Raji (cell line): ENCODE data around the gene GRM1.

Source experiments
- POLR2A ChIP-seq: IDR thresholded peaks from 2 replicates; pipeline ENCODE4 v1.6.1; 2011; ENCODE audit warnings: low read depth, low read length, control low read depth; ENCODE audit not compliant: insufficient read depth

The GRM1 gene

GRCh38 chr6:146310628-146311027, 281.8 kb downstream of the GRM1 start:
- TF ChIP-seq POLR2A: no peak

DNA sequence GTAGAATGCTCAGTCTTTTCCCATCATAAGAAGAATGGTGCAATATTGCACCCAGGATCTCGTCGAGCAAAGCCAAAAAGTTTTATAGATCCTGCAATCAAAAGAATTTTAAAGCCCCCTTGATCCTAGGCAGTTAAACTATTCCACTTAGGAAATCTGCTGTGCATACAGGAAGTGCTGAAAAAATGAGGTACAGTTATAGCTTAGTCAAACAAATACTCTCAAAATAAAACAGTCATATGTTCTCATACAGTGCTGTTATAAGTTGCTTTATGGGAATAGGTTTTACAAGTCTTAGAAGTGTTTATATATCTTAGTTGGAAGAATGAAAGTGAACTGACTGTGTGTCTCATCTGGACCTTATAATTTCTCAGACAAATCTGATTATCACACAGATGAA, 282.2 kb downstream of the GRM1 start:
- no peak for TF ChIP-seq POLR2A

GRCh38 chr6:146312608-146313007, 283.7 kb downstream of the GRM1 start:
- TF ChIP-seq POLR2A: no peak

DNA sequence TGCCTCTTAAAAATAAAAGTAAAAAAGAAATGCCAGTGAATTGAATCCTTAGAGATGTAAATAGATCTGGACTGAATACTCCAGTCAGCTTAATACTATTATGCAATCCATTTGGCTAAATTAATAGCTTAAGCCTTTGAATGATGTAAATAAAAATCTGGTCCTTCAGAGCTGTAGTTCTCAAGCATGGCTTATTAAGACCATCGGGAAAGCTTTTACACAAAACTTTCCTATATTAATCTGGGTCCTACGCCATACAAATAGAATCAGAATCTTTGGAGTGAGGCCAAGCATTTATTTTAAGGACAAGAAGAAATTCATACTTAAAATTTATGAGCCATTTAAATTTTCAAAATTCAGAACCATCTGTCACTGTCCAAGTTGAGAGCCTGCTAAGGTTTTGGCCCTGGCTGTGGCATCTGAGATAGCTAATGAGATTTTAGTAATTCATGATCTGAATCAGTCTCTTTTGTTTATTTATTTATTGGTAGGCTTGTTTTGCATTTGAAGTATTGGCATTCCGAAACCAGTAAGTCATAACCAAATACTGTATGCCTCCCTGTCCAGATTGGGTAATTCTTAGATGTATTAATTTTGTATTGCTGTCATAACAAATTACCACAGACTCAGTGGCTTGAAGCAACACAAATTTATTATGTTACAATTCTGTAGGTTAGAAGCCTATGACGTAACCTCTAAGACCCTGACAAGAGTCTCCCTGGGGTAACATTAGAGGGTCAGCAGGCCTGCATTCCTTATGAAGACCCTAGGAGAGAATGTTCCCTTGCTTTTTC, 286.7 kb downstream of the GRM1 start:
- TF ChIP-seq POLR2A: no peak

DNA sequence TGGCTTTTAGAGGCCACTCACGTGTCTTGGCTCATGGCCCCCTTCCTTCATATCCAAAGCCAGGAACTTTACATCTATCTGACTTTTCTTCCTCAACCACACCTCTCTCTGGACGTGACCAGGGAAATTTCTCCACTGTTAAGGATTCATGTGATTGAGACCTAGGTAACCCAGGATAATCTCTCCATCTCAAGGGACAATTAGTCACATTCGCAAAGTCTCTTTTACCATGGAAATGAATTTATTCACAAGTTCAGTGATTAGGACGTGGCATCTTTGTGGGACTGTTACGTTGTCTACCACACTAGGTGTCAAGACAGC, 287.3 kb downstream of the GRM1 start:
- TF ChIP-seq POLR2A: no peak

DNA sequence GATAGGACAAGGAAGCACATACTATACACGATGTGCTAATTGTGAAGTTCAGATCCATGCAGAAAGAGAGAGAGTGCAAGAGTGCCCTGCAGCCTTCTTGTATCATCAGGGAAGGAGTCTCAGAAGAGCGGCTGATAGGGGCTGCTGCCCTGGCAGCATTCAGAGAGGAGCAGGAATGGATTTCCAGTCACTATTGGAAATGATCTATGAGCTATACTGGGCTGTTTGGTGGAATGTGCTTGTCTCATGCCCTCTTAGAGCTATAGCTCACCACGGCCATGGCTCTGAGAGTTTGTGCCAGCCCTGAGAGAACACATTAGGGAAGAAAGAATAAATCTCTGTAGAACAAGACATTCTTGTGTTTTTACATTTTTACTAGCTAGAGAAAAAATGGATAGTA, 302.2 kb downstream of the GRM1 start:
- no peak for TF ChIP-seq POLR2A

DNA sequence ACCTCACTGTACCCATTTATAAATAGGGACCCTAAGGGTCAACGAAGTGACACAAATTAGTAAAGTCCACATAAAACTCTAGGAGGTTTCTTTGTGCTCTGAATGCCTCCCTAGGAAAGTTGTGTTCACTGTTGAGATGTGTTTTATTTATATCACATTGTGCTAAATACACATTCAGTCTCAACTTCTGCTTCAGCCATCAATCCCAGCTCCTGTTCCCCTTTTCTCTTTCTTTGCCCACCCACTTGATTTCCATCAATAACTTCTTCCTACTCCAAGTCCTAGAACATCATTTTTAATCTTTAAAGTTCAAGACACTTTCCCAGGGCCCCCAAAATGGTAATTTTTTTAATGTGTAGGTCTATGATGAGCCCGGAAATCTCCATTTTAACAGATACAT, 306.5 kb downstream of the GRM1 start:
- no peak for TF ChIP-seq POLR2A

DNA sequence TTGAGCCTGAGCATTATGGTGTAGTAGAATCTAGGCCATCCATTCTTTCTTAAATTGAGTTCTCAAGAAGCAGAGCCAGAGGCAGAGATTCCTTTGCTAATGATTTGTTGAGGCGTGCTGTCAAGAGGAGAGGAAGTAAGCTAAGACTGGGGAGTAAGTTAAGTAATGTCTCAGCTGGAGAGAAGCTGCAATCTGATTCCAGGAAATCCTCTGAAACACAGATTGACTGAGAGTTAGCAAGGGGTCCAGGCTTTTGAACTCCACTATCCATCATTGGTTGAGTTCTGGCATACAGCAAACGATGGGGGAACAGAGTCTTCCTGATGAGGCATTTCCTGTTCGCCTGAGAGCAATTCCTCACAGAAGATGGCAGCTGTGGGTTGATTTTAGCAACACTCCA, 307.3 kb downstream of the GRM1 start:
- TF ChIP-seq POLR2A: no peak

- no peak for TF ChIP-seq POLR2A
Observed at GRCh38 chr6:146337376-146337775, 308.5 kb downstream of the GRM1 start.

- TF ChIP-seq POLR2A: no peak
Observed at GRCh38 chr6:146339716-146340115, 310.9 kb downstream of the GRM1 start.

GRCh38 chr6:146341493-146342230, 312.8 kb downstream of the GRM1 start:
- no peak for TF ChIP-seq POLR2A

- no peak for TF ChIP-seq POLR2A
Observed at GRCh38 chr6:146345598-146345997, 316.7 kb downstream of the GRM1 start.

DNA sequence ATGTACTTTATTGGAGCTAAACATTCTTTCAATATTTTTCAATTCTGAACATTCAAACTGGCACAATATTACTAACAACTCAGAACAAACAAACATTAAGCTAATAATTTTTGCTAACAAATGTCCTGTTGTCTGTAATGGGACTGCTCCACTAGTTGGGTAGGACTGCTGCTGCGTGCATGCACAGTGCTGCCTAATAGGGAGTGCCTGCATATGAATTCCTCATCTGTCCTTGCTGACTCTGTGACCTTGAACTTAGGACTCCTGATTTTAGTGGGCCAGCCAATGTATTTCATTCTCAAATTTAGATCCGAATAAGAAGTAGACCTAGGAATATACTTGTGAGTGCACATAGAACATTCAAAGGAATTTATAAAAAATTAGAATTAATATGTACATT, 318.2 kb downstream of the GRM1 start:
- TF ChIP-seq POLR2A: no peak

DNA sequence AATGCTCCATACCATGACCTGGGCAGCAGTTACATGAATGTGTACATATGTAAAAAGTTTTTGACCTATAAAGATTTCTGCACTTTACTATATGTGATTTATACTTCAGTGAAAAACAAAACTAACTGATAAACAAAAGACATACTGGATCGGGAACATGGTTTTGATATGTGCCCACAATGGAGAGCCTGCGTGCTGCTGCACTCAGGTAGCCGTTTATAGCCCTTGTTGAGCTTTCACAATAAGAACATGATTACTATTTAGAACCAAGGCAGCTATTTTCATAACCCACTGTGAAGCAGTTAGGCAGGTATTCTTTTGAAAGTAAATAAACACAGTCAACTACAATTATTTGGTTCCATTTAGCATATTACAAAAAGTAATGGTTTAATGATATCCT, 318.8 kb downstream of the GRM1 start:
- TF ChIP-seq POLR2A: no peak

- TF ChIP-seq POLR2A: no peak
Observed at GRCh38 chr6:146351018-146351417, 322.2 kb downstream of the GRM1 start.

DNA sequence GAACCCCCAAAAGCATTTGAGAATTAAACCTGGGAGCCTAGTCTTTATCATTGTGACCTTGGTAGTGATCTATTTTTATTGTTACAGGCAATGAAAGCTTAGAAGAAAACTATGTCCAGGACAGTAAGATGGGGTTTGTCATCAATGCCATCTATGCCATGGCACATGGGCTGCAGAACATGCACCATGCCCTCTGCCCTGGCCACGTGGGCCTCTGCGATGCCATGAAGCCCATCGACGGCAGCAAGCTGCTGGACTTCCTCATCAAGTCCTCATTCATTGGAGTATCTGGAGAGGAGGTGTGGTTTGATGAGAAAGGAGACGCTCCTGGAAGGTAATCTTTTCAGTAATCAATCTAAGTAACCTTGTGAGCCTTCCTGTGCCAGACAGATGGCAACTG, 323.3 kb downstream of the GRM1 start:
- no peak for TF ChIP-seq POLR2A

DNA sequence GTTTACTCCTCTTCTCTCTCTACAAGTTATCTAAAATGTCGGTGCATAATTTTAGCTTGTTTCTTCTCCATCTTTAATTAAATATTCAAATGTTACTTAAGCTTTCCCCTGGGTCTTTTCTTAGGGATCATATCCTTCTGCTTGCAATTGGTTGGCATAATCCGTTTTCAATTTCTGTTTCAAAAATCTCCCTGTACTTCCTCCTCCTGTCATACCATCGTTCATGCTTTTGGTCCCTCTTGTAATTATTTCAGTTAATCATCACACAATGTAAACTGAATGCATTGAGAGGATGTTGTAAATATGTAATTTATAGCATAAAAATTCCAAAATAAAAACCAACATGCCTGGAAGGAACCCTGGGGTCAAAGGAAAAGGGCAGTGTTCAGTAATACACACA, 325.6 kb downstream of the GRM1 start:
- no peak for TF ChIP-seq POLR2A
